OCI-LY3 (cell line): Measurements from ENCODE around the gene GRID1.

Experiments
- H2AFZ ChIP-seq: fragments of 200-600, 300-600 bp; shearing (Covaris generic); 2 replicates; pipeline ENCODE4 v1.6.0; 2014; ENCODE audit warnings: antibody characterized with exemption, low read depth, low read length
- H3K27ac ChIP-seq: fragments of 200-600, 300-600 bp; sonication (generic); 2 replicates; pipeline ENCODE4 v1.5.1; 2014; ENCODE audit warnings: mild to moderate bottlenecking, low read length, moderate library complexity, mixed read lengths
- H3K27me3 ChIP-seq: fragments of 200-600, 300-600 bp; sonication (generic); 2 replicates; pipeline ENCODE4 v1.6.1; 2014; ENCODE audit warnings: low read depth, low read length, mixed read lengths
- H3K36me3 ChIP-seq: fragments of 200-600, 300-600 bp; sonication (generic); replicated peaks from 2 replicates; pipeline ENCODE3; 2014; ENCODE audit warnings: low read depth, low read length, mixed read lengths
- H3K4me1 ChIP-seq: fragments of 300-600, 200-600 bp; sonication (generic); 2 replicates; pipeline ENCODE4 v1.6.1; 2014; ENCODE audit warnings: low read length, mixed read lengths
- H3K4me2 ChIP-seq: fragments of 200-600, 300-600 bp; sonication (generic); 2 replicates; pipeline ENCODE4 v1.6.1; 2014; ENCODE audit warnings: low read length, mixed read lengths
- H3K4me3 ChIP-seq: fragments of 300-600, 200-600 bp; sonication (generic); 2 replicates; pipeline ENCODE4 v1.5.1; 2014; ENCODE audit warnings: antibody characterized with exemption, mild to moderate bottlenecking, low read length, moderate library complexity
- H3K79me2 ChIP-seq: fragments of 300-600, 200-600 bp; shearing (Covaris generic); 2 replicates; pipeline ENCODE4 v1.6.1; 2014; ENCODE audit warnings: mild to moderate bottlenecking, low read length, mixed read lengths
- H3K9ac ChIP-seq: fragments of 300-600, 200-600 bp; shearing (Covaris generic); 2 replicates; pipeline ENCODE4 v1.6.0; 2014; ENCODE audit warnings: mild to moderate bottlenecking, low read length, moderate library complexity
- H3K9me3 ChIP-seq: fragments of 200-600, 300-600 bp; shearing (Covaris generic); 2 replicates; pipeline ENCODE4 v1.6.1; 2014; ENCODE audit warnings: low read length, mixed read lengths; ENCODE audit not compliant: insufficient read depth
- H4K20me1 ChIP-seq: fragments of 200-600, 300-600 bp; sonication (generic); 2 replicates; pipeline ENCODE4 v1.6.1; 2016; ENCODE audit warnings: low read length, mixed read lengths; ENCODE audit not compliant: insufficient read depth
- EZH2phosphoT487 ChIP-seq: fragments of 200-600 bp; shearing (Covaris generic); IDR thresholded peaks from 2 replicates; pipeline ENCODE4 v1.6.1; 2018; ENCODE audit warnings: antibody characterized with exemption, mixed run types, low read depth
- TF ChIP-seq, protein P1 (sequence below): fragments of 200-600, 300-600 bp; sonication (generic); IDR thresholded peaks from 2 replicates; pipeline ENCODE4 v1.5.1; 2014; ENCODE audit warnings: antibody characterized with exemption, low read length, low read depth

The GRID1 gene

DNA sequence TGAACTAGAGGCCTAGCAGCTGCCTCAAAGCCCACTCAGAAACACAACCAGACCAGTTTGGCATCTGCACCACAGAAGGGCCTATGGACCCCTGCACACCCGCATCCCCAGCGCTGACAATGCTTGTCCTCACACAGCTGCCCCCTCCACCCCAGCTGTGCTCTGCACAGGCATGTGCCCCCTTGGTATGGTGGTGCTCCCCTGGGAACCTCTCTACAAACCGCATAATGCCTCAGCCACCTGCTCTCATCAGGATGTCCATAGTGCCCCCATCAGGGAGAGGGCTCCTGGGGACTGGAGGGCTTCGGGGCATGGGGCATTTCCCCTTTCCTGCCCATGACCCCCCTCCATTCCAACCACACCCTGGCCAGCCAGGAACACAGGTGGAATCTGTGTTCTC, 347.5 kb downstream of the GRID1 start:
- Histone ChIP-seq H3K27me3 (no peaks in the 10 kb centered on the region), H3K4me2 (no peak overlapping the region), H3K9ac (no peak overlapping the region), H3K36me3 (no peaks in the 10 kb centered on the region), H3K4me1 (0 out of 2 replicates have a peak, but pooled peaks cover 2% of the 10 kb centered on the region), H3K9me3 (no peaks in the 10 kb centered on the region), H3K4me3 (no peak overlapping the region), H3K27ac (no peak overlapping the region), H3K79me2 (no peaks in the 10 kb centered on the region), H4K20me1 (no peaks in the 10 kb centered on the region), H2AFZ (no peak overlapping the region)
- TF ChIP-seq, protein P1, sequence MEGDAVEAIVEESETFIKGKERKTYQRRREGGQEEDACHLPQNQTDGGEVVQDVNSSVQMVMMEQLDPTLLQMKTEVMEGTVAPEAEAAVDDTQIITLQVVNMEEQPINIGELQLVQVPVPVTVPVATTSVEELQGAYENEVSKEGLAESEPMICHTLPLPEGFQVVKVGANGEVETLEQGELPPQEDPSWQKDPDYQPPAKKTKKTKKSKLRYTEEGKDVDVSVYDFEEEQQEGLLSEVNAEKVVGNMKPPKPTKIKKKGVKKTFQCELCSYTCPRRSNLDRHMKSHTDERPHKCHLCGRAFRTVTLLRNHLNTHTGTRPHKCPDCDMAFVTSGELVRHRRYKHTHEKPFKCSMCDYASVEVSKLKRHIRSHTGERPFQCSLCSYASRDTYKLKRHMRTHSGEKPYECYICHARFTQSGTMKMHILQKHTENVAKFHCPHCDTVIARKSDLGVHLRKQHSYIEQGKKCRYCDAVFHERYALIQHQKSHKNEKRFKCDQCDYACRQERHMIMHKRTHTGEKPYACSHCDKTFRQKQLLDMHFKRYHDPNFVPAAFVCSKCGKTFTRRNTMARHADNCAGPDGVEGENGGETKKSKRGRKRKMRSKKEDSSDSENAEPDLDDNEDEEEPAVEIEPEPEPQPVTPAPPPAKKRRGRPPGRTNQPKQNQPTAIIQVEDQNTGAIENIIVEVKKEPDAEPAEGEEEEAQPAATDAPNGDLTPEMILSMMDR: no peak
- TF ChIP-seq EZH2phosphoT487: no peak

- H3K79me2 ChIP-seq: no peaks in the 10 kb centered on the region
- no peak for TF ChIP-seq EZH2phosphoT487
- TF ChIP-seq, protein P1: no peak
- H3K4me2 ChIP-seq: no peak overlapping the region
- no peaks in the 10 kb centered on the region for H3K27me3 ChIP-seq
- H3K9ac ChIP-seq: no peak overlapping the region
- H3K4me3 ChIP-seq: no peak overlapping the region
- H3K27ac ChIP-seq: no peak overlapping the region
- no peaks in the 10 kb centered on the region for H4K20me1 ChIP-seq
- no peaks in the 10 kb centered on the region for H3K36me3 ChIP-seq
- no peaks in the 10 kb centered on the region for H3K9me3 ChIP-seq
- no peak overlapping the region for H2AFZ ChIP-seq
- no peaks in the 10 kb centered on the region for H3K4me1 ChIP-seq
Measured at GRCh38 chr10:86018735-86019058, 347.9 kb downstream of the GRID1 start.

DNA sequence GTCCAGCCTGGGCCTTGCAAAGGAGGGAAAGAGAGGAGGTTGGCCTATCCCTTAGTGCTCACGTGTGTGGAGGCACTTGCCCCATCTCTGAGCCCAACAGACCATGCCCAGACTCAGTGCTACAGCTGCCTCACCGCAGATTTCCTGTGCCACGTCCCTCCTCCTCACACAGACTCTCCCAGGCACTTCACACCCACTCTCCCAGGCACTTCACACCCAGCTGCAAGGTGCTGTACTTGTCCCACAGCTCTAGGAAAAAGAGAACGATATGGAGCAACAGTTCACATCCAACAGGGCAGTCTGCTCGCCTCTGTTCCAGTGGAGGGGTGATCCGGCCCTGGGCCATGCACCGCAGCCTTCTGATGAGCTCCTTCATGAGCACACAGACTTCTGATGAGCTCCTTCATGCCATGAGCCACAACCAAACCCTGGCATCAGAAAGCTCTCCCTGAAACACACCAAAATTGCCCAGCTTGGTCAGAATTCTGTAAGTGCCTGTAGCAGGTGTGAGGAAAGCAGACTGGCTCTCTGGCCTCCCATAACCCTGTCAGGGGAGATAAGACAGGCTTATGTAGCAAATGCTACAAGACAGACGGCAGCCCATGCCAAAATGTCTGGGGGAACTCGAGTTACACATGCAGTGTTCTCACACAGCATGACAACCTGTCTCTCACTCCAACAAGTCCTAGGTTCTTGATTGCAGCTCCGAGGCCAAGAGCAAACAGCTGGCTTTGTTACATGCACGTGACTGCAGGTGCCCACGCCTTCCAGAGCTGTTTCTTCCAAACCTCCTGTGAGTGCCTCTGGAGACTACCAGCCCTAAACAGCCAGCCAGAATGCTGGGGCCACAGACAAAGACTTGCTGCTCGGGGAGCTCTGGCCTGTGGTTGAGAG, 348.5 kb downstream of the GRID1 start:
- no peaks in the 10 kb centered on the region for H4K20me1 ChIP-seq
- H3K9ac ChIP-seq: no peak overlapping the region
- H3K4me1 ChIP-seq: no peaks in the 10 kb centered on the region
- no peak overlapping the region for H3K4me2 ChIP-seq
- H3K27me3 ChIP-seq: no peaks in the 10 kb centered on the region
- no peak overlapping the region for H3K27ac ChIP-seq
- no peak overlapping the region for H2AFZ ChIP-seq
- TF ChIP-seq, protein P1: no peak
- TF ChIP-seq EZH2phosphoT487: no peak
- H3K36me3 ChIP-seq: no peaks in the 10 kb centered on the region
- H3K4me3 ChIP-seq: no peak overlapping the region
- no peaks in the 10 kb centered on the region for H3K9me3 ChIP-seq
- H3K79me2 ChIP-seq: no peaks in the 10 kb centered on the region

GRCh38 chr10:86013568-86013967, 353.0 kb downstream of the GRID1 start:
- Histone ChIP-seq H3K4me2 (no peak overlapping the region), H3K36me3 (no peaks in the 10 kb centered on the region), H3K4me1 (no peaks in the 10 kb centered on the region), H3K4me3 (no peak overlapping the region), H2AFZ (no peak overlapping the region), H3K9ac (no peak overlapping the region), H3K27me3 (no peaks in the 10 kb centered on the region), H4K20me1 (no peaks in the 10 kb centered on the region), H3K79me2 (no peaks in the 10 kb centered on the region), H3K27ac (no peak overlapping the region), H3K9me3 (no peaks in the 10 kb centered on the region)
- no peak for TF ChIP-seq EZH2phosphoT487
- TF ChIP-seq, protein P1: no peak
